Measurements from ENCODE around the gene ARHGAP40.

The ARHGAP40 gene

GRCh38 chr20:38685853-38686473 lies 84.4 kb downstream of the ARHGAP40 start:
- peak; percentile 38 for DNase-seq

DNA sequence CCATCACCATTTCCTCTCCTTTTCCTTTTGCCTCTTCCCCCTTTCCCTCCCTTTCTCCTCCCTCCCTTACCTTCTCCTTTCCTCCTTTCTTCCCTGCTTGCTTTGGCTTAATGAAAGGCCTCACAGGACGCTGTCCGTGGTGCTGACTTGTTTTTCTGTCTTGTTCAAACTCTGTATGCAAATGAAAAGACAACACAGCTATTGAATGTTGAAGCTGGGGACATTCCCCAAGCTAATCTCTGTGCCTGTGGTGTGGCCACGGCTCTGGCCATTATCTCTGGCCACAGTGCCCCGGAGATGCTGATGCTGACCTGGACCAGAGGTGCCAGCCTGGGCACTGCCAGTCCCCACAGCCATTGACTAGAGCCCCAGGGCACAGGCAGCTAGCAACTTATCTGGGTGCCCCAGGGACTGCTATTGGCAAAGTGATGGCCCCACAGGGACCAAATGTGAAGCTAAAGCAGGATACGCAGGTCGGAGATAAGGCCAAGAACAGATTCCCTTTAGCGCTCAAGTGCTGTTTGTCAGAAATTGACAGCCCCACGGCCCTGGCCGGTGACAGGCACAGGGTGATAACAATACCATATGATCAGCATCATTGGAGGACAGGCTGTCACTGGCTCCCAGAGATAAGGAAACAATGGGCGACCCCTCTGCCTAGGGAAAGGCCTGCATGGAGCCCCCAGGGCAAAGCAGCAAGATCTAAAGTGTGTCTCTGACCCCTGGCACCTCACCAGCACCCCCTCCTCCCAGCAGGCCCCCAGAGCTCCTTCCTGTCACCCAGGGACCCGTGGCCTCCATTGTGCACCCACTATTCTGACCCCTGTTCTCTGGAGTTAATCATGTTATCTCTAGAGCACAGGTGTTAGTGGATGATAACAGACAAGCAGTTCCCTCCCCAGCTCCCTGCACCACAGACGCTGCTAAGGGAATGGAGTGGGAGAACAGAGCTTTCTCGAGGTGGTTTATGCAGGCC lies 91.1 kb downstream of the ARHGAP40 start:
- peak; percentile 58 for DNase-seq

DNA sequence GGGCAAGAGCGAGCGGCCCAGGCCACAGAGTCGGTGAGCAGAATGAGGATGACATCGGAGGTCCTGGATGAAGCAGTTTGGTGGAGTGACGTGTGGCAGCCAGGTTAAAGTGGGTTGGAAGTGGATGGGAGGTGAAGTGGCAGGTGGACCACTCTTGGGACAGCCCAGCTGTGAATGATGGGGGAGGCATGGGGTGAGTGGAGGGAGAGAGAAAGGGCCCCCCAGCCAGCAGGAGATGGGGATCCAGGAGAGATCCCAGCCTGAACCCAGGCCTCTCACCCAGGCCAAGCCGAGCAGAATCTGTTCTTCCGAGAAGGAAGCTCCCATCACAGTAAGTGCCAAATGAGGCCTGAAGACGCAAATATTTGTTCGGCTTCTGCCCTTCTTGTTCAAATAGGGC lies 95.7 kb downstream of the ARHGAP40 start:
- DNase-seq, result no peak

DNA sequence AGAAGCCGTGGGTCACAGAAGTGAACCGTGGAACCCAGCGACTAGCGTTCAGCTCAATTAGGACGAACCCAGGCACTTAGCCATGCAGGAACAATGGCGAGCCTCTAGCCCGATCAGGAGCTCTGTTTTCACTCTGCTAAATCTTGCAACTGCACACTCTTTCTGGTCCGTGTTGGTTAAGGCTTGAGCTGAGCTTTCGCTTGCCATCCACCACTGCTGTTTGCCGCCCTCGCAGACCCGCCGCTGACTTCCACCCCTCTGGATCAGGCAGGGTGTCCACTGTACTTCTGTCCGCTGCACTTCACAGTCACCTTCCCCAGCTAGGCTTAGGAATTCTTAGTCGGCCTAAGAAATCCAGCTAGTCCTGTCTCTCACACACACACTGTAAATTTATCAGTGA lies 96.9 kb downstream of the ARHGAP40 start:
- no peak for DNase-seq

GRCh38 chr20:38700141-38700540 lies 98.5 kb downstream of the ARHGAP40 start:
- DNase-seq, result no peak

Data from activated CD4-positive, alpha-beta T cell treated with anti-CD3 and anti-CD28 coated beads, Interleukin-2, amount 50 U/mL, for 1 hour (primary cell).